A549 (cell line): ENCODE results near the gene SUSD1.

ENCODE experiments used
- CEBPB ChIP-seq, 2 experiments: fragments of >200 bp in 1 of 2; sonication (Bioruptor Twin) in 1 of 2; formaldehyde crosslinking in 1 of 2; IDR thresholded peaks; 2 replicates each; pipeline ENCODE4 v1.6.1; 2012 to 2016
- EP300 ChIP-seq, 2 experiments: fragments of >200 bp; sonication (Bioruptor Twin); formaldehyde crosslinking; IDR thresholded peaks; 2 replicates in 1 of 2; 3 replicates in 1 of 2; pipeline ENCODE4 v1.6.1; 2016 to 2017
- FOSL2 ChIP-seq, 2 experiments: fragments of 450-650 bp in 1 of 2; fragments of >200 bp in 1 of 2; sonication (Bioruptor Twin) in 1 of 2; formaldehyde crosslinking; IDR thresholded peaks; 2 replicates each; pipeline versions ENCODE4 v1.5.0 to v1.6.1; 2016 to 2020; ENCODE audit warnings: mild to moderate bottlenecking in 1 of 2, moderate library complexity in 1 of 2
- MAFK ChIP-seq: fragments of 450-650 bp; IDR thresholded peaks from 2 replicates; pipeline ENCODE4 v1.6.1; 2014; ENCODE audit not compliant: partially characterized antibody
- NPAS2 ChIP-seq: fragments of 250-450 bp; sonication (Bioruptor Pico); IDR thresholded peaks from 2 replicates; pipeline ENCODE4 v1.8.0; 2022; ENCODE audit warnings: mild to moderate bottlenecking, moderate library complexity, borderline replicate concordance
- POLR2A ChIP-seq: IDR thresholded peaks from 2 replicates; pipeline ENCODE4 v1.6.1; 2012; ENCODE audit warnings: mild to moderate bottlenecking, low read length
- RAD21 ChIP-seq, 2 experiments: fragments of >200 bp in 1 of 2; sonication (Bioruptor Twin) in 1 of 2; formaldehyde crosslinking in 1 of 2; IDR thresholded peaks in 1 of 2; conservative IDR thresholded peaks in 1 of 2; 2 replicates in 1 of 2; 3 replicates in 1 of 2; pipeline ENCODE4 v1.6.1; 2012 to 2018; ENCODE audit warnings: inconsistent platforms in 1 of 2
- RCOR1 ChIP-seq: fragments of 150-350 bp; IDR thresholded peaks from 2 replicates; pipeline ENCODE4 v1.6.1; 2014; ENCODE audit warnings: antibody characterized with exemption, low read length, low read depth
- RFX5 ChIP-seq: fragments of 450-650 bp; IDR thresholded peaks from 2 replicates; pipeline ENCODE4 v1.7.1; 2014; ENCODE audit warnings: antibody characterized with exemption, mild to moderate bottlenecking, moderate library complexity
- RNF2 ChIP-seq: fragments of 200-600 bp; sonication (generic); IDR thresholded peaks from 2 replicates; pipeline ENCODE4 v1.6.1; 2016; ENCODE audit warnings: low read depth, mild to moderate bottlenecking, antibody characterized with exemption, moderate library complexity, borderline replicate concordance
- ZSCAN20 ChIP-seq: fragments of 250-450 bp; sonication (Bioruptor Pico); IDR thresholded peaks from 2 replicates; pipeline ENCODE4 v1.8.0; 2022; ENCODE audit warnings: mild to moderate bottlenecking, moderate library complexity
- TF ChIP-seq, protein P1 (sequence below): IDR thresholded peaks from 2 replicates; pipeline ENCODE4 v1.6.1; 2012
- TF ChIP-seq, protein P2 (sequence below): fragments of >200 bp; sonication (Bioruptor Twin); formaldehyde crosslinking; IDR thresholded peaks from 3 replicates; pipeline ENCODE4 v1.5.1; 2016
- TF ChIP-seq, protein P3 (sequence below): fragments of 250-450 bp; sonication (Bioruptor Pico); IDR thresholded peaks from 2 replicates; pipeline ENCODE4 v1.5.0; 2021; ENCODE audit warnings: mild to moderate bottlenecking, moderate library complexity, borderline replicate concordance

DNA sequence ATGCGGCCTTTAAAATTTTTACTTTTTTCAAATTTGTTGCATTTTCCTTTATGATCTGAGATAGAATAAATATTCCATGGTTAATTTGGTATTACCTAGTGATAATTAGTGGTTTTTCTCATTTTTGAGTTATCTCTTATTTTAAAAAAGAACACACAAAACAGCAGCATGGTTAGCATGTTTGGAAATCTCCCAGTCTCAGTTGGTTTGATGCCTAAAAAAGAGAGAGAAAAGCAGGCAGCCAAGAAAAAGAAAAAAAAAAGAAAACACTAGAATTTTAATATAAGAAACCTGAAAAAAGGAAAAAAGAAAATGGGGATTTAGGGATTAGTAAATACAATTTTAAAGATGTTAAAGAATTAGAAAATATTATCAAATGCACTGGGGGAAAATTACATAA lies 15.3 kb downstream of the SUSD1 start:
- TF ChIP-seq, protein P1, sequence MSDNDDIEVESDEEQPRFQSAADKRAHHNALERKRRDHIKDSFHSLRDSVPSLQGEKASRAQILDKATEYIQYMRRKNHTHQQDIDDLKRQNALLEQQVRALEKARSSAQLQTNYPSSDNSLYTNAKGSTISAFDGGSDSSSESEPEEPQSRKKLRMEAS = no peak
- no peak for TF ChIP-seq CEBPB (IDR thresholded peaks at IDR 0.05)
- no peak for TF ChIP-seq FOSL2 (IDR thresholded peaks at IDR 0.05)
- TF ChIP-seq FOSL2 (CRISPR knock-in tag; IDR thresholded peaks at IDR 0.05) = no peak
- TF ChIP-seq, protein P2, sequence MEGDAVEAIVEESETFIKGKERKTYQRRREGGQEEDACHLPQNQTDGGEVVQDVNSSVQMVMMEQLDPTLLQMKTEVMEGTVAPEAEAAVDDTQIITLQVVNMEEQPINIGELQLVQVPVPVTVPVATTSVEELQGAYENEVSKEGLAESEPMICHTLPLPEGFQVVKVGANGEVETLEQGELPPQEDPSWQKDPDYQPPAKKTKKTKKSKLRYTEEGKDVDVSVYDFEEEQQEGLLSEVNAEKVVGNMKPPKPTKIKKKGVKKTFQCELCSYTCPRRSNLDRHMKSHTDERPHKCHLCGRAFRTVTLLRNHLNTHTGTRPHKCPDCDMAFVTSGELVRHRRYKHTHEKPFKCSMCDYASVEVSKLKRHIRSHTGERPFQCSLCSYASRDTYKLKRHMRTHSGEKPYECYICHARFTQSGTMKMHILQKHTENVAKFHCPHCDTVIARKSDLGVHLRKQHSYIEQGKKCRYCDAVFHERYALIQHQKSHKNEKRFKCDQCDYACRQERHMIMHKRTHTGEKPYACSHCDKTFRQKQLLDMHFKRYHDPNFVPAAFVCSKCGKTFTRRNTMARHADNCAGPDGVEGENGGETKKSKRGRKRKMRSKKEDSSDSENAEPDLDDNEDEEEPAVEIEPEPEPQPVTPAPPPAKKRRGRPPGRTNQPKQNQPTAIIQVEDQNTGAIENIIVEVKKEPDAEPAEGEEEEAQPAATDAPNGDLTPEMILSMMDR = no peak
- TF ChIP-seq, protein P3, sequence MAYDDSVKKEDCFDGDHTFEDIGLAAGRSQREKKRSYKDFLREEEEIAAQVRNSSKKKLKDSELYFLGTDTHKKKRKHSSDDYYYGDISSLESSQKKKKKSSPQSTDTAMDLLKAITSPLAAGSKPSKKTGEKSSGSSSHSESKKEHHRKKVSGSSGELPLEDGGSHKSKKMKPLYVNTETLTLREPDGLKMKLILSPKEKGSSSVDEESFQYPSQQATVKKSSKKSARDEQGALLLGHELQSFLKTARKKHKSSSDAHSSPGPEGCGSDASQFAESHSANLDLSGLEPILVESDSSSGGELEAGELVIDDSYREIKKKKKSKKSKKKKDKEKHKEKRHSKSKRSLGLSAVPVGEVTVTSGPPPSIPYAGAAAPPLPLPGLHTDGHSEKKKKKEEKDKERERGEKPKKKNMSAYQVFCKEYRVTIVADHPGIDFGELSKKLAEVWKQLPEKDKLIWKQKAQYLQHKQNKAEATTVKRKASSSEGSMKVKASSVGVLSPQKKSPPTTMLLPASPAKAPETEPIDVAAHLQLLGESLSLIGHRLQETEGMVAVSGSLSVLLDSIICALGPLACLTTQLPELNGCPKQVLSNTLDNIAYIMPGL (CRISPR knock-in tag) = no peak
- TF ChIP-seq RFX5 = no peak
- TF ChIP-seq POLR2A = no peak
- no peak for TF ChIP-seq RCOR1
- no peak for TF ChIP-seq EP300 (IDR thresholded peaks at IDR 0.05)
- TF ChIP-seq RAD21 (conservative IDR thresholded peaks at IDR 0.05 in 1 of 2, IDR thresholded peaks at IDR 0.05 in 1 of 2) = no peak
- TF ChIP-seq RNF2 = no peak
- TF ChIP-seq ZSCAN20 (CRISPR knock-in tag) = no peak
- TF ChIP-seq MAFK = no peak
- no peak for TF ChIP-seq NPAS2 (CRISPR knock-in tag)
